Dermis microvascular lymphatic vessel endothelial cell (primary cell): ENCODE data around the gene SCLT1. TPM values are rescaled to one million over a fixed set of nuclear protein-coding genes. Genes with fewer than 3 reads are reported as not detected.

ENCODE experiments used
- DNase-seq, 2 donors: peaks; one replicate each; pipeline versions ENCODE4 v3.0.0 to v3.0.0-alpha.2; 2010; ENCODE audit warnings: low read depth in 2 of 2
- total RNA-seq: library from RNA; depleted of rRNA; stranded (reverse); fragments of >200 nt; gene quantifications from 2 replicates; pipeline ENCODE4 v1.2.1, GENCODE V29; 2014

SCLT1 gene
- total RNA-seq, 1 donor from 2014 or later, result 7.2 TPM

DNA sequence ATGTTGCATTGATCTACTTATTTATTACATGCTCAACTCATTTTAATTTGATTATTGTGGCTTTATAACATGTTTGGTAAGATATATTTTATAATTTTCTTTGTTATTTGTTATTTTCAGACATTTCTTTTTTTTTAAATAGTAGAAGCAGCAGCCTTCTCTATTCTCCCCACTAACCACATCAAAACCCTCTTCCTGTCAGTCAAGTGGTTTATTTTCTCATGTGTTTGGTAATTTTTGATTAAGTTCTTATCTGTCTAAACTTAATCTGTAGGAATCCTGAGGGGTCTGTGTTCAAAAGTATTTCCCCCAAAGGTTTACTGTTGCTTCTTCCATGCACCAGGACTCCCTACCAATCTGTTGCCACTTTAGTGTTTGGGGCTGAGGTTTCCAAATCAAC, 131.9 kb downstream of the SCLT1 start:
- DNase-seq, result no peak

DNA sequence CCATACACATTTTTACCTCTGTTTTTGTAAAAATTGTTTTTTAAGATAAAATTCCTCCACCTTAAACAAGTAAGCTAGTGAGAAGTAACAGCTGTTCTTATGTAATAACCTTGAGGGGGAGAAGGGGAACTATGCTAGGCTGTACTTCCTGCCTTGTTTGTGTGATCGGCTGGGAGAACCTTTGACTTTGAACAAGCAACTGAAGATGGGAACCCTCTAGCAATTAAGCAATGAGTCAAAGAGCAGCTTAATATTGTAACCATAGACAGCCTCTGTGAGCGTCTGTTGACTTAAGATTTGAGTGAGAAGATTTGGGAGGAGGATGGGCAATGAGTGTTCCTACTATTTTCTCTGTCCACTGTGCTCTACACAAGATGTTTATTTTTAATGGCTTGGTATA, 135.1 kb downstream of the SCLT1 start:
- DNase-seq, result no peak

DNA sequence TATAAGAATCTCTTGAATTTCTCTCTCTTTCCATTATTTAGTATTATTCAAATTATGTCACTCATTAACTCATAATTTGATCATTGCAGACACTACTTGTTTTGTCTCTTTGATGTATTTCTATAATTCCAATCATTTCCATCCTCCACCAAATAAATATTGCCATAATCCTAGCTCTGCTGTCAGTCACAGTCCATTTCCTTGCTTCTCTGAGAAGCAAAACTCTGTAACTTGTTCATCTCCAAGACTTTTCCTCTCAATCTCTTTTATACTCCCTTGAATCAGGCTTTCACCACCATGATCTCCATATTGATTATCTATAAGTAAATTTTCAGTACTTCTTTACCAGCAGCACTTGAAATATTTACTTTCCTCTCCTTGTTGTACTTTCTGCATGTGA, 135.9 kb downstream of the SCLT1 start:
- DNase-seq, result no peak

DNA sequence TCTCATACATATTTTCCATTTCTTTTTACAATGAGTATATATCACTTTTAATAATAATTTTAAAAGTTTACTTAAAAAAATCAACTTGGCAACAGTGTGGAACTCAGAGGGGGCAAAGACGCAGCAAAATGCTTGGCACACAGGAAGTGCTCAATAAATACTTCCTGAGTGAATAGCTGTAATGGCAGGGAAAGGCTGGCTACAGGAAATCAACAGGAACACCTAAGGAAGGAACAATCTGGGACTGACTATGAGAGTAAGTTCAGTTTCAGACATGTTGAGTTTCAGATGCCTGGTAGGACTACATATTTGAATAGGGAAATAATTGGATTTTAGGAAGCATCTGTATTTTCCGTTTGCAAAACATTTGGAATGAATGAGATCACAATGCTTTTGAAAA, 137.6 kb downstream of the SCLT1 start:
- DNase-seq, result peak; percentile 2 to 38

- no peak for DNase-seq
Measured at GRCh38 chr4:128954941-128955340, 138.4 kb downstream of the SCLT1 start.

GRCh38 chr4:128951316-128951715, 142.0 kb downstream of the SCLT1 start:
- DNase-seq, result no peak

- DNase-seq, result no peak
Measured at GRCh38 chr4:128950796-128951195, 142.5 kb downstream of the SCLT1 start.

DNA sequence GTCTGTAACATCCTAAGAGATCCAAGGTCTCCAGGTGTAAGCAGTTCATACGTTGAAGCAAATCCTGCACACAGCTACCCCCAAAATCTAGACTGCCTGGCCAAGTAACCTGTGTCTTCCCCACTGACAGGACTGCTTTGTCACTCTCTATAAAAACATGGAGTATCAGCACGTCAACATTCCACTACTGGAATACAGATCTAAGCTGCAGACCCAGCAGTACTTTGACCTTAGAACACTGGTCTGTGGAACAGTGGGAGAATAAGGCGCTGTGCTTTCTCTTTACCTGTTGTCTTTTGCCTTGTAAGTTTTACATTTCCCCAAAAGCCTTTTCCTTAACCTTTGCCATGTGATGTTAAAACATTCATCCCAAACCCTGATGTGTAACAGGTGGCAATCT, 146.4 kb downstream of the SCLT1 start:
- no peak for DNase-seq

DNA sequence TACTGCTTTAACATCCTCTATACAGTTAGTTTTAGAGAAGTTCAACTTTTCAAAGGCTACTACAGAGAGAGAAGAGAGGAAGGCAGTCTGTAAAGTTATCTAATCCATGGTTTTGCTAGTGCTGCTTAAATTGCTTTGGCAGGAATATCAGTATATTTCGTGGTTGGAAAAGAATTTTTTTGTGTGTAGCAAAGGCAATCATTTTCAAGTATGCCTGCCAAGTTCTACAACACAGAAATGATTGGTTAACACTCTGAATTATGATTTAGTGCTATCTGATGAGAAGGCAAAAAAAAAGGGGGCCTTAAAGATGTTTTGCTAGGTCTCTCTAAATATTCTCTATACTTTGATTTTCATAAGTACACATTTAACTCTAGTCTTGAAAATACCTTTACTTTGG, 150.7 kb downstream of the SCLT1 start:
- no peak for DNase-seq

DNA sequence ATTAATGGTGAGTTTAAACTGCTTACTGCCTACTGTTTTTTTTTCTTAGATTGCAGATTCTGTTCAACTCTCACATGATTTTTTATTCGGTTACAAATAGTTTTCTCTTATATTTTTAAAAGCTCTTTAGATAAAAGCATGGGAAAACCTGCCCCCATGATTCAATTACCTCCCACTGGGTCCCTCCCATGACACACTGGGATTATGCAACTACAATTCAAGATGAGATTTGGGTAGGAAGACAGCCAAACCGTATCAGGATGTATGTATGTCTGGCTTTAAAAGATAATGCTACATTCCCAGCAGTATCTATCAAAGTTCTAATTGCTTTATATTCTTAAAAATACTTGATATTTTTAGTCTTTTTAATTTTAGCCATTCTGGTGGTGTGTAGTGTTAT, 152.4 kb downstream of the SCLT1 start:
- DNase-seq, result no peak

DNA sequence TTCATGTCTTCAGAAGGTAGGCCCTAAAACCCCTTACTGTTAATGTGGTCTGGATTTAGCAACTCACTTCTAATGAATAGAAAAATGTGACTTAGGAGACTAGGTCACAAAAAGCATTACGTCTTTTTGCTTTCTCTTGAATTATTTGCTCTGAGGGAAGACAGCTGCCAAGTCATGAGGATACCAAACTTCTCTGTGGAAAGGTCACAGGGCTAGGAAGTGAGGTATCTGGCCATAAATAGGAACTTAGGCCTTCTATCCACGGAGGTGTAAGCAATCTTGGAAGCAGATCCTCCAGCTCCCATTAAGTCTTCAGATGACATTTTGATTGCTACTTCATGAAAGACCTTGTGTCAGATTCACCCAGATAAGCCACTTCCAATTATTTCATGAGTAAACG, 163.3 kb downstream of the SCLT1 start:
- no peak for DNase-seq

DNA sequence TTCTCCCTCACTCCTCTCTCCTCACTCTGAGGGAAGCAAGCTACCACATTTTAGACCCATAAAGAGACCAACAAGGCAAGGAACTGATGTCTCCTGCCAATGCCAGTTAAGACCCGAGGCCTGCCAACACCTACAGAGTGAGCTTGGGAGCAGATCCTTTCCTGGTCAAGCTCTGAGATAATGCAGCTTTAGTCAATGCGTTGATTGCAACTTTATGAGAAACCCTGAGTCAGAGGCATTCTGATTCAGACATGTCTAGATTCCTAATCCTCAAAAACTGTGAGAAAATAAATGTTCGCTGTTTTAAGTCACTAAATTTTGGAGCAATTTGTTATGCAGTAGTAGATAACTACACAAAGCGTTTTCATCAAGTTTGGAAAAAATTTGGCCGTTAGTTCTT, 168.4 kb downstream of the SCLT1 start:
- DNase-seq, result no peak

GRCh38 chr4:128921954-128922353, 171.4 kb downstream of the SCLT1 start:
- DNase-seq, result no peak

- no peak for DNase-seq
Measured at GRCh38 chr4:128917781-128918180, 175.6 kb downstream of the SCLT1 start.

DNA sequence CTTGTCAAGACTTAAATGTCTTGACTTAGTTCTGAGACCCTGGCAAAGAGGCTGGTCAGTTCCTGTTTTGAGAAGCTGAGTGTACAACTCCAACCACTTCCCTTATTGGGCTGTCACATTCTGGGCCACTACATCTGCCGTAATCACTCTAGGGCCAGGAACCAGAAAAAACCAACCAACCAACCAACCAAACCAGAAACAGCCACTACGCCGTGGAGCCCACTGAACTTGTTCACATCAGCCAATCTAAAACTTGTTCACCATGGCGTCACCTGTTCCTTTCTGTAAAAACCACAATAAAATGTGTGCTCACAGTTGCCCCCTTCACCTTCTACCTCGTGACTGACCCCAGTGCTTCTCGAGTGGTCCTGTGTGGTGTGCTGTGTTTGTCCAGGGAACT, 176.5 kb downstream of the SCLT1 start:
- no peak for DNase-seq

- DNase-seq, result no peak
Measured at GRCh38 chr4:128915544-128915943, 177.8 kb downstream of the SCLT1 start.

GRCh38 chr4:128913228-128913627, 180.1 kb downstream of the SCLT1 start:
- DNase-seq, result peak; percentile 12 to 38

GRCh38 chr4:128908735-128909134, 184.6 kb downstream of the SCLT1 start:
- DNase-seq, result no peak

- DNase-seq, result no peak
Measured at GRCh38 chr4:128907981-128908380, 185.4 kb downstream of the SCLT1 start.

- no peak for DNase-seq
Measured at GRCh38 chr4:128906581-128906980, 186.8 kb downstream of the SCLT1 start.

DNA sequence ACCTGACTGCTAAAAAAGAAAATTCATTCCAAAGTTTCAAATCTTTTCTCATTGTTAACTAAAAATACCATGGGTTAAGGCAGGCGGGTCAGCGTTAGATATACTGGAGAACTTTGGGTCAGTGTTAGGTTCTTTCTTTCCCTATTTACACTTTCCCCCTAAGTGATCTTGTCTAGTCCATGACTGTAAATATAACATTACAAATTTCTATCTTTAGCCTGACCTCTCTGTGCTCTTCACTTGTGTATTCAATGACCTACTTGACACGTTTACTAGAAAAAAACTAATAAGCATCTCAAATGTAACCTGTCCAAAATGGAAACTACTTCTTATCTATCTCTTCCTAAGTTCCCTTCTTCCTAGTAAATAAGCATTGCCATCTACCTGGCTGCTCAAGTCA, 188.5 kb downstream of the SCLT1 start:
- no peak for DNase-seq

GRCh38 chr4:128880662-128881061, 212.7 kb downstream of the SCLT1 start:
- DNase-seq, result no peak

GRCh38 chr4:128879971-128880370, 213.4 kb downstream of the SCLT1 start:
- DNase-seq, result no peak

- no peak for DNase-seq
Measured at GRCh38 chr4:128879283-128879682, 214.1 kb downstream of the SCLT1 start.

DNA sequence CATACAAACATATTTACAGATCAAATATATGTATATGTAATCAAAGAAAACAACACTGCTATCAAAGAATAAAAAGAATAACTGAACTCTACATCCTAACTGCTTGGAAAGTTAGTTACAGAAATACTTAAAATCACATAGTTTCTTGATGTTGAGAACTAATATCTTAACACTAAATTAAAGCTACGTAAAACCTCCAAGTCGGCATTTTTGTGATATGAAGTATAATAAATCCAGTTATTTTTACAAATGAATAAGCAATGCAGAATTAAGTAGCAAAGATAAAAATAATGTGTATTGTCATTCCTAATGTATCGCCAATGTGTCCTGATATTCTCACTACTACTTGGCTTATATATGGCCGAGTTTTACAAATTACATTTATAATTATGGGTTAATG, 215.4 kb downstream of the SCLT1 start:
- no peak for DNase-seq
